NOMO-1 (cell line): Measurements from ENCODE around the gene PLSCR3.

Experiments used
- DNase-seq, 2 experiments: peaks; one replicate each; lab custom pipeline; 2025; ENCODE audit not compliant: unreplicated experiment in 2 of 2; lab: John Stamatoyannopoulos, UW

The PLSCR3 gene

DNA sequence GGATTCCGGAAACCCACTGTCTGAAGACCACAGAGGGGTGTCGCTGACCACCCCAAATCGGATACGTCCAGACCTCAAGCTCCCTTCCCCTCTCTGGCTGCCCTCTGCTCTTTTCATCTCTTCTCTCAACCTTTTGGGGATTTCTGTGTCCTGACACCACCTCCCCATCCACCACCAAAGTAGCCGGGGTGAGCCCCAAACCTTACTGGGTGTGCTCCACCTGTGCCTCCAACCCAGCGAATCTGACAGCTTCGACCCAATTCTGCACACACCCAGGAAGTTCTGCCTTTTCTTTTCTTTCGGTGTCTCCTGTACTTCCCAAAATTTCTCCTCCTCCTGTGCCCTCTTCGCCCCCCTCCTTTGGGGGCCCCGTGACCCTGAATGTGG, 41.8 kb downstream of the PLSCR3 start:
- DNase-seq: no peak

DNA sequence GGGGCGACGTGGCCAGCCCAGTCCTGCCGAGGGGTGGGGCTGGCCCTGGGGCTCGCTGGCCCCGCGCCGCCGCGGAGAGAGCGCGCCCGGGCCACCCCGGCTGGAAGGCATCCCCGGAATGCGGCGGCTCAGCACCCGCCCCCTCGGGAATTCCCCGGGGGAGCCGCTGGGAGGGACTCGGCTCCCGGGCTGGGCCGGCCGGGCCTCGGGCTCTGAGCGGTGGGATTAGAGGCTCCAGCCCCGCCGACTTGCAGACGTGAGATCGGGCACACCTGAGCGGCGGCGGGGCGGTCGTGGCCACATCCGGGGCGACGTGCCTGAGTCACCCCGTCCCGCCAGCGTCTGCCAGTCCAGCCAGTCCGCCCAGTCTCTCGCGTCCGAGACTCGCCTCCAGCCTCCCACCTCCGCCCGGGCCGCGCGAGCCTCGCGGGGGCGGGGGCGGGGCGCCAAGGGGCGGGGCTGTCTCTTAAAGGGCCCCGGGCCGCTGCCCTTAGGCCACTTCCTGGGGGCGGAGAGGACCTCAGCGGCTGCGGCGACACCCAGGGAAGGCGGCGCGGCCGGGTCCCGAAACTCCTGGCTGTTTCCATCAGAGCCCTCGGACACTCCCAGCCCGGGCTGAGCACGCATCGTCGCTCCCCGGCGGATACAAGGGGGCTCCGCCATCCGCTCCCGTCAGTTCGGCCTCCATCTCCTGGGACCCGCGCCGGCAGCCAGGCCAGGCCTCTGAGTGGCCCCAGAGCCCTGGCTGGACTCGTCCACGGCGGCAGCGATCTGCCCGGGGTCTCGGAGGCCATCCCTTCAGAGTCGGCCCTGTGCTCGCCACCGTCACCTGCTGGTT, 42.4 kb downstream of the PLSCR3 start, which contains the start of gene KCTD11:
KCTD11 (plus strand) TSS at position 498 of the 838 bp plus-strand sequence.
- peak in 1 of 2 experiments; percentile 31 for DNase-seq

DNA sequence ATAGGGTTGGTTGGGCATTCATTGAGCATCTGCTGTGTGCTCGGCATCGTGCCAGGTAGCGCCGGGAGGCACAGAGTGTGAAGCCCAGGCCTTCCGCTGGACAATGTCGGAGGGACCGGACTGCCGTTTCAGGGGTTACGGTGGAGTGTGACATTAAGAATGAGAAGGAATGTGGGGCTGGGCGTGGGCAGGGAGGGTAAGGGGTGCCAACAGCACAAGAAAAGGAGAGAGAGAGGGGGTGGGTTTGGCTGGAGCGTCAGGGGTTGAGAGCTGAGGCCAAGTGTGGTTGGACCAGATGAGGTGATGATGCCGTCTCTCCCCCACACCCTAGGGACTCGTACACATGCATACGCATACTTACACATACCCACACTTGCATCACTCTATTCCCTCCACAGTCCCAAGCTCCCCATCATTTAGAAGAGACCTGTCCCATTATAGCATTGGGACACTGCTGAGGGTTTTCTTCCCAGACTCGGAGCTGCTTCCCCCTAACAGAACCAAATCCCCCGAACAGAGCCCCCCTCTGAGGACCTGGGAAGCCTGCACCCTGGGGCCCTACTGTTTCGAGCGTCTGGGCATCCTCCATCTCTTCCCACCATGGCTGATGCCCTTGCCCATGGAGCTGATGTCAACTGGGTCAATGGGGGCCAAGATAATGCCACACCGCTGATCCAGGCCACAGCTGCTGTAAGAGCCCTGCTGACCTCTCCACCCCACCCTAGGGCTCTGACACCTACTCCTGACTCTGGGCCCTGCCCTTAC, 45.7 kb downstream of the PLSCR3 start:
- no peak for DNase-seq

DNA sequence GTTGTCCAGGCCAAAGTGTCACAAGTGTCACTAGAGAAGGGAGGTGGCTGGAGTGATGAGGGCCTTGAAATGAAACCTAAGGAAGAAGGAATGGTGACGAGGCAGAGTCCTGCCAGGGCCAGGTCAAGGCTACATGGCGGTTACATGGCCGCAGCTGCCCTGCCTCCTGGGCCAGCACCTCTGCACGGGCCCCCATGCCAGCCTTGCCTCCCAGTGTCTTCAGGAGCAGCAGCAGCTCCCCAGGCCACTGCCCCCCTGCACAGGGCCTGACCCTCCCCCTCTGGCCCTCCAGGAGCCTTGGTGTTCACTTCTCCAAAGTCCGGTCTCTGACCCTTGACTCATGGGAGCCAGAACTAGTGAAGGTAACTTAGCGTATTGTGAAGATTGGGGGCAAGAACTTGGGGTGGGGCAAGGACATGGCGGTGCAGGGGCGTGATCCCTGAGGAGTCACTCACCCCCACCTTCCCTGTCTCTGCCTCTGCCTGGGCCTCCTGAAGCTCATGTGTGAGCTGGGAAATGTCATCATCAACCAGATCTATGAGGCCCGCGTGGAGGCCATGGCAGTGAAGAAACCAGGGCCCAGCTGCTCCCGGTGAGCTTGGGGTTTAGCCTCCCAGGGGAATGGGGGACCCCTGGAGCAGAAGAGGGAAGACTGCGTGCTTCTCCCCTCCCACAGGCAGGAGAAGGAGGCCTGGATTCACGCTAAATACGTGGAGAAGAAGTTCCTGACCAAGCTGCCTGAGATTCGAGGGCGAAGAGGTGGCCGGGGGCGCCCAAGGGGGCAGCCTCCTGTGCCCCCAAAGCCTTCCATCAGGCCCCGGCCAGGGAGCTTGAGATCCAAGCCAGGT, 46.5 kb downstream of the PLSCR3 start:
- no peak for DNase-seq

DNA sequence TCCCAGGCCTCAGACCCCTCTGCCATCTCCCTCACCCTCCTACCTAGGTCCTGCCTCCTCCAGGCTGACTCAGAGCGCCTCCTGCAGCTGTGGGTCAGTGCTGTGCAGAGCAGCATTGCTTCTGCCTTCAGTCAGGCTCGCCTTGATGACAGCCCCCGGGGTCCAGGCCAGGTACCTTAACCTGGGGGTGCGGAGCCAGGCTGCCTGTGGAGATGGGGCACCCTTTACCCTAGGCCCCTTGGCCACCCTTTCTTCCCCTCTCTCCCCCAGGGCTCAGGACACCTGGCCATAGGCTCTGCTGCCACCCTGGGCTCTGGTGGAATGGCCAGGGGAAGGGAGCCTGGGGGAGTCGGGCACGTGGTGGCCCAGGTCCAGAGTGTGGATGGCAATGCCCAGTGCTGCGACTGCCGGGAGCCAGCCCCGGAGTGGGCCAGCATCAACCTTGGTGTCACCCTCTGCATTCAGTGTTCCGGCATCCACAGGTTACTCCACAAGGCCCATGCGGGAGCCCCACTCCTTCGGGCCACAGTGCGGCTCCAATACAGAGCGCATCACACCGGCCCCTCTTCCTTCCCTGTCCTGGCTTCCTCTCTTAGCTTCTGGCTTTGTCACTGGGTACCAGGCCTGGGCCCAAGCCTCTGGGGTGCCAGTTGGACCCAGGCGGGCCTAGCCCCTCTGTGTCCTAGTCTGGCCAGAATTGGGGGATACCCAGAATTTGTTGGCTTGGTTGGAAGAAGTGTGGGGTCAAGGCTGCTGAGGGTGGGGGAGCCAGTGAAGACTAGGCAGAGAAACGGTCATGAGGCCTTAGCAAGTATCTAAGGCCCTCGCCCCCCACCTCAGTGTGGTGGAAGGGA, 47.3 kb downstream of the PLSCR3 start:
- no peak for DNase-seq

DNA sequence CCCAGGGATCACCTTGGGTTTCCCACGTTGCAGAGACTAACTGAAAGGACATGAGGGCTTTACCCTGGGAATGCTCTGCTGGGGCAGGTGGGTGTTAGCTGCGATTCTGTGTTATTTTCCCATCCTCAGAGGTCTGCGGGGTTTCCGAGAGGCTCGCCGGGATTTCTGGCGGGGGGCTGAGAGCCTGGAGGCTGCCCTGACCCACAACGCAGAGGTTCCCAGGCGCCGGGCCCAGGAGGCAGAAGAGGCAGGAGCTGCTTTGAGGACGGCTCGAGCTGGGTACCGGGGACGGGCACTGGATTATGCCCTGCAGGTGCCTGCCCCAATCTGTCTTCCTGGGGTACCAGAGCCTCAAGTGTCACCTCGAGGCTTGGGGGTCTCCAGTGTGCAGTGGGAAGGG, 51.1 kb downstream of the PLSCR3 start:
- no peak for DNase-seq

DNA sequence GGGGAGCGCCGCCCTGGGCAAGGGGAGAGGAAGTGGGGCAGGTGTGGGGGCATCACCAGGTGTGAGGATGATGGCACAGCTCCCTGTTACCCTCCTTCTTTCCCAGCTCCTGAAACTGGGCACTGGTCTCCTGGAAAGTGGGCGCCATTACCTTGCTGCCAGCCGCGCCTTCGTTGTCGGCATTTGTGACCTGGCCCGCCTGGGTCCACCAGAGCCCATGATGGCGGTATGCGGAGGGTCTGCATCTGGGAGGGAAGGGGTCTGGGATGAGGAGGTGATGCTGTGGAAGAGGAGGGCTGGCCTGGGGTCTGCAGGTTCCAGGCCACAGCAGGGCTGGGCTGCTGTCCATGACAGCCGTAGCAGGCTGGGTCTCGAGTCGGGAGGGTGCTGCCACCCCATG, 52.5 kb downstream of the PLSCR3 start:
- DNase-seq: no peak

DNA sequence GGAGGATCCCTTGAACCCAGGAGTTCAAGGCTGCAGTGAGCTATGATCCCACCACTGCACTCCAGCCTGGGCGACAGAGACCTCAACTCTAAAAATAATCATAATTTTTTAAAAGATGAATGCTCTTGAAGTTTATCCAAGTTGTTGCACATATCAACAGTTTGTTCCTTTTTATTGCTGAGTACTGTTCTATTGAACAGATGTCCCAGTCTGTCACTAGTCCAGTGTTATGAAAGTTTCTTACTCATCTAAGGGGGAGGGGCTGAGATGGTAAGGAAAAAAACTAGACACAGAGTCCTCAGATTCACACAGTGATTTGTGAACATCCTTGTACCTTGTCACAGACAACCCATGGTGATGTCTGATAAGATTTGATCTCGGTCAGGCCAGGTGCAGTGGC, 54.1 kb downstream of the PLSCR3 start:
- DNase-seq: no peak
